Stimulated activated CD4-positive, alpha-beta T cell treated with anti-CD3 and anti-CD28 coated beads, Interleukin-2, amount 100 ng/mL, for 4 hours (primary cell): ENCODE data around the gene HS3ST1.

ENCODE experiments used
- DNase-seq: peaks from one replicate; pipeline ENCODE4 v3.0.0-alpha.2; 2020; ENCODE audit warnings: low read depth

HS3ST1 gene

DNA sequence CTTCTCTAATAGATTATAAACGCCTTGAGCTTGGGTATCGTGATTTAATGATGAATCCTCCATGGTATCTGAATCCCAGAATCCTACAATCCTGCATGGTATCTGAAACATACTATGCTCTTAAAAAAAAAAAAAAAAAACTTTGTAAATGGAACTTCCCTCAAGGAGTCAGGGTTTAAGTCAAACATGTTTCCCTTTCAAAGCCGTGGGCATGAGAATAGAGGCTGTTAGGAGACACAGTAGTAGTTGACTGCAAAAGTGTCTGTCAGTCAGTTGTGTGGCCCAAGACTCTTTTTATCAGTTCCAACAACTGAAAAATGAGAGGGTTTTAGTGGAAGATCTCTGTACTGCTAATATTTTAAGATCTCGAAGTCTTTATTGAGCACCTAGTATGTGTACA lies 2.4 kb upstream of the HS3ST1 start:
- no peak for DNase-seq

DNA sequence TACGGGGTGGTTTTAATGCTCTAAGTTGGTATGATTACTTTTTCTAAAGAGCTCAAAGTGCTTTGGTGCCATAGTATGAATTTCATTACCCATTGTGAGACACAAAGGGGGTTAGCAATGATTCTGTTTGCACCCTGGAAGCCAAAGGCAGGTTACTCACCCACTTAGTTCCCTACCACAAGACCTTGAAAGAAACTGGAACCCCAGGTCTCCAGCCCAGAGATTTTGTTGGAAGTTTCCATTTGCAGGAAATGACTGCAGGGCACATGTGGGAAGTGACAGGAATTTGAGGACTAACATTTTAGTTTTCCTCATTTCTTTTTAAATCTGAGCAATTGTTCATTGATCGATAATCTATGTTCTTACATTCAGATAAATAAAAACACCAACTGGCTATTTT lies 1.8 kb upstream of the HS3ST1 start:
- no peak for DNase-seq

DNA sequence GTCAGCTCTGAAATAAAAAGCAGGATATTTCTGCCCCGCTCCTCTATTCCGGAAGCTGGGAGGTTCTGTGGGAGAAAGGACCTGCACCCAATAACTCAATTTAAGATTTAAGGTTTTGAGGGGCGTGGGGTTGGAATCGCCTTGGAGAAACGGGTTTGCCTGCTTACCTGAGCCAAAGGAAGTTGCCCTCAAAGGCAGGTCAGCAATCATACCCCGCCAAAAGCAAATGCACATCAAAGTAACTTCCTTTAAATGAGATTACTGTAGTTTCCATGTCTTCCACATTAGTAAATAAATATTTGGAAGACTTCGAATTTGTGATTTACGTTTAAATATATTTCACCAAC lies 978 bp upstream of the HS3ST1 start:
- no peak for DNase-seq

DNA sequence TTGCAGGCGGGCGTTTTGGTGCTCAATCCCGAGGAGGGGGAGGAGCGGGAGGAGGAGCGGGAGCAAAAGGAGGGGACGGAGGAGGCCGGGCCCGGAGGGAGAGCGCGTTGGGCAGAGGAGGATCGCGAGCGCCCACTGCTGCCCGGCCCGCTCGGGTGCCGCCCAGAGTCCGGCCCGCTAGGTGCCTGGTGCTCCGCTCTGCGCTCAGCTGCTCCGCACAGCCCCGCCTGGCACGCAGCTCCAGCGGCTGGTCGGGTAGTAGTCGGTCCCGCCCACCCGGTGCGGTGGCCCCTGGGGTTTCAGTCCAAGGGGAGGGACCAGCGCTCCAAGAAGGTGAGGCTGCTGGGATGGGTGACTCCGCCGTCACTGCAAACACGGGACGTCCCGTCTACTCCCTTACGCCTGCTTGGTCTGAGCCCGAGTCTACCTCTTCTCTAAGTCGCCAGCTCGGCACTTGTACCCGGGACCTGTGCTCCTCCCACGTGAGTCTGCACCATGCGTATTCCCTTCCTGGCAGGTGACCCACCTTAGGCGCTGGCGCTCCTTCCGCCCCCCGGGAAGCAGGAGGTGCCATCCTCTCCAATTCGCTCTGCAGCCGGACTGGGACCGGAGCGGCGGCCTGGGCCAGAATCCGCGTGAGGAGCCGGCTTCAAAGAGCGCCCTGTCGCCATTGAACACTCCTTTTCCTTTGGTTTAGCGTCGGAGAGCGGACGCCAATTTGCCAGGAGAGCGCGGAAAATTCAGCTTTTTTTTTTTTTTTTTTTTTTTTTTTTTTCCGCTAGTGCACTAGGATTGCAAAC lies 405 bp upstream of the HS3ST1 start:
- DNase-seq, result peak; percentile 10

DNA sequence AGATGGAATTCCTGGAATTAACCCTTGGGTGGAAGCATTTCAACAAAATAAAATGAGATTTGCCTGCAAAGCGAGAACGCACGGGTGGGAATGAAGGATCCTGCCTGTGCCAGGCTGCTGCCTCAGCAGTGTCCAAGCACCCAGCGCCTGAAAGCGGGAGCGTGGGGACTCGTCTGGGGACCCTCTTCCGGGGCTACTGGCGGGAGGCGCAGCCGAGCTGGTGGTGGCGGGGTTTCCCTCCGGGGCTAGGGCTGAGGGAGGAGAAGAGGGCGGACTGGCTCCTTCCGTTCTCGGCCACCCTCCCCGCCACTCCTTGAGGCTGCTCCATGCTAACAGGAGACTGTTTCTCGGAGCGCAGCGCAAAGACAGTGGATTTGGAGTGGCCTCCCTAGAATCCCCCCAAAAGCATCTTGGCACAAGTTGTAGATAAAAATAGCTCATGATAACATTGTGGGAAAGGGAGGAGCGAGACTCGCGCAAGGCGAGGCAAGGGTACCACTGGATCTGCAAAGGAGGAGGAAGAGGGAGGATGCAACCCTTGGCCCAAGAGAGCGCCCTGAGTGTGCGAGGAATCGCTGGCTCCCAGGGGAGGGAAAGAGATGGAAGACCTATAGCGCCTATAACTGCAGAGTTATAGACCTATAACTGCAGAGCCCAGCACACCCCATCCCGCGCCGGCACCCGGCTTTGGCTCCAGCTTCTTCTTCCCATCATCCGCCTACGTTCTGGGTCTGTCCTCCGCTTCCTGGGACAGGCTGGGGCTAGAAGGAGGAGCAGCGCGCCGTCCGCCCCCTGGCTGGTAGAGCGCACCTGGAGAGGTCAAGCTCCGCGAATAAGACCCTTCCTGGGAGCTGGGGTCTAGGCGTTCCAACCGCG lies 1.3 kb downstream of the HS3ST1 start:
- DNase-seq, result no peak

DNA sequence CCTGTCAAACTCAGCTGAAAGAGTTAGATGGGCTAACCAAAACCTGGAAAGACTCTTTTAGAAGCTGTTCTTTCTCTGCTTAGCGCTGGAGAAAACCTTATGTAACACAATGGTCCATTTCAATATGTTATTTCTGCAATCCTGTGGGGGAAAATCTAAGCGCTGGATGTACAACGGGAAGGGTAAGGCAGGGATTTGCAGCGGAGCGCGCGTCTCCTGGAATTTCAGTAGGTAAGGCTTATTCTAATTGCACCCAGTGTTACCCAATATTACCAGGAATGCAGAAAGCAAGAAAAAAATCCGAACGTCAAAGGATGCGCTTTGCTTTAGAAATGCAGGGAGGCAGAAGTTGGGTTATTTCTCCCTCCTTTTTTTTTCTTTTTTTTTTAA lies 2.0 kb downstream of the HS3ST1 start:
- no peak for DNase-seq

DNA sequence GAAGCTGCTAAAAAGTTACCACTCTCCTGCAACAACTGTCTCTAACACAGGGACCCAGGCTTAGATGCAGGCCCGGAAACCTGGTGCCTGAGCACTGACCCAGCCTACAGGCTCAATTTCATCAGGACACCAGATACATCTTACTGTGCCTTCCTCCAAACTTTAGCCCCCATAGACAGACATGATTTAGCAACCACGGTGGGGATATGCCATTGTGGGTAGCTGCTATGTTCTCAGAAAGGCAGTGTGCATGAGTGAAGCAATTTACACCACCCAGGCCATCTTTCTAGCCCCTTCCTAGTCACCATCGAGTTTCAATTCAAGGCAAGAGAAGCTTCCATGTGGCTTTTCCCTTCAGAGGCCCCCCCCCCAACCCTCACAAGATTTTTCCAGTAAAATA lies 2.7 kb downstream of the HS3ST1 start:
- DNase-seq, result no peak

DNA sequence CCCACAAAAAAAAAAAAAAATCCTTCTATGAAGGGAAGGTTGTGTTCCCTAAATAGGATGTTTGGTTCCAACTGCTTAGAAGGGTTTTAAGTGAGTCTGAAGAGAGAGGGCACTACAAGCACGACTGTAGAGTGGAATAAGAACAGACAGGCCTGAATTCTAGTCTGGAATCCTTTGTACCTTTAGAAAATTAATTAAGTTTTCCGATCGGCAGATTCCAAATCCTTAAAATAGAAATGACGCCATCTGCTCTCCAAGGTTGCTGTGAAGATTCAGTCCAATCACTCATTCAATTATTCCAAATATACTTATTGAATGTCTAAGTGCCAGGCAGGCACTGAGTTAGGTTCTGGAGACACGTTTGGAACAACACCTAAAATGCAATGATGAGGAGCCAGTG lies 3.8 kb downstream of the HS3ST1 start:
- DNase-seq, result no peak

DNA sequence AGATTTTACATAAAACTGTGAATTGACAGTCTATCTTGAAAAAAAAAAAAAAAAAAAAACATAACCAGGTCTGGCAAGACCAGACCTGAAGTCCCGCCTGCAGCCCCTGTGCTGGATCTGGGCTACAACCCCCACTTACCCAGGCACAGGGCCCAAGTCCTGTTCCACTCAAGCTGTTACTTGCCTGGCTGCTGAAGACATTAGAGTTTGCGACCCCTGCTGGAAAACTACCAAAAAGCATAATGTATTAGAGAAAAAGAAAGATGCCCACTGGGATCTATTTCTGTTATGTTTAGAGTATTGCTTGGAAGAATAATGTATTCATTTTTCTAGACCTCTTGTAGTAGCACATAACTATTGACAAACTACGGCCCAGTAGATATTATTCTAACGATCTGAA lies 4.7 kb downstream of the HS3ST1 start:
- peak; percentile 13 for DNase-seq

DNA sequence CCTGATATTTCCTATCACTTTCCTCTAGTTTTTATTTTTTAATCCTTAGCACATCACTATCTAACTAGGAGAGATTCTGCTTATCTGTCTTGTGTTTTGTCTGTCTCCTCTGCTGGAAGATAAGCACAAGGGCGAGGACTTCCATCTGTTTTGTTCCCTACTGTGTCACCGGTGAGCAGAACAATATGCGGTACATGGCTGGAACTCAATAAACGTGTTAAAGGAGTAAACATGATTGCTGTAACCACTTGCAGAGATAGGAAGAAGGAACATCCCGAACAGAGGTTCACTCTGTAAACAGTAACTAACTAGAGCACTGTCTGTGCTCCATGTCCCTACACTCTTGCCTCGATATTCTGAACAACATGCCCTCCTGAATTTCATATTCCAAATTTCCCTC lies 5.2 kb downstream of the HS3ST1 start:
- no peak for DNase-seq

DNA sequence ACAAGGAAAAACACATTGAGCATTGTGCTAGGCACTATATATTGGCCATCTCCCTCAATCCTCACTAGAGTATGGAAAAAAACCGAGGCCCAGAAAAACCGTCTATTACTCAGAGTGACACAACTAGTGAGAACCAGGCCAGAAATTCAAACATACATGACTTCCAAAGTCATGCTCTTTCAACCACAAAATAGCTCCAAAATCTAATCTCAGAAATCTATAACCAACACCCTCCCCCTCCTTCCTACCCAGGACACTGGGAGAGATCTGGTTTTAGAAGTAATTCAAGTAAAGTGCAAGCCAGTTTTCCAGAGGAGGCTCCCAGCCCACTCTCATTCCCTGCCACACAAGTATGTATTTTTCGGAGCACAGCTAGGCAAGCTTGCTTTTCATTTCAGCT lies 7.6 kb downstream of the HS3ST1 start:
- no peak for DNase-seq

DNA sequence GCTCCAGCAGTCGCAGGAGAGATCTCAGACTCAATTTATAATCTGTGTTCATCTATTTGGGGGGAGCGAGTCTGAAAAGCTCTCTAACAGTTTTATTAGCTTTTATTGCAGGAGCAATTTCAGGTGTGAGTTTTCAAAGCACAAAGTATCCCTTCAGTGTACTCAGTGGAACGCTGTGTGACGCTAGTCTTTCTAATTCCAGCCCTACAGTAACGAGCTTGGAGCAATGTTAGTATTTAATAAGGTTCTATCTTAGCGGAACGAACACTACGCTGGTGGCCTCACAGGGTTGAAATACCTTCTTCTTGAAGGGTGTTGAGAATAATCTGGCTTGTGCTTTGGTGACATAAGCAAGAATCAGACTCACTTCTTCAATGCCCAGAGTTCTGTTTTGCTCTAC lies 8.4 kb downstream of the HS3ST1 start:
- no peak for DNase-seq

DNA sequence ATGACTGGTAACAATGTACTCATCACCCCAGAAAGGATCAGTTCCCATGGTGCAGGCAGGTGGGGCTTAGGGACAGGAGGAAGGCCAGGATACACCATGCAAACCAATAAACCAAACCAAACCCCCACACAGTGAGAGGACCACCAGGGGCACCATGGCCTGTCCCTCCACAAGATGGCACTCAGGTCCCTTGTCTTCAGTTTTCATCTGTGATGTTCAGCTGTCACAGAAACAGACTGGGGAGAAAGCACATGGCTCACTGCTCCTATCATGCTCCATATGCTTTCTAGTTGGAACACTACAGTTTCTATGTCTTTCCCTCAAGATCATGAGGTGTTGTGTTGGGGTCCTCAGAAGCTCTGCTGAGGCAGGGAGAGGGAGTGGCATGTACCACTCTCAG lies 10.1 kb downstream of the HS3ST1 start:
- no peak for DNase-seq

DNA sequence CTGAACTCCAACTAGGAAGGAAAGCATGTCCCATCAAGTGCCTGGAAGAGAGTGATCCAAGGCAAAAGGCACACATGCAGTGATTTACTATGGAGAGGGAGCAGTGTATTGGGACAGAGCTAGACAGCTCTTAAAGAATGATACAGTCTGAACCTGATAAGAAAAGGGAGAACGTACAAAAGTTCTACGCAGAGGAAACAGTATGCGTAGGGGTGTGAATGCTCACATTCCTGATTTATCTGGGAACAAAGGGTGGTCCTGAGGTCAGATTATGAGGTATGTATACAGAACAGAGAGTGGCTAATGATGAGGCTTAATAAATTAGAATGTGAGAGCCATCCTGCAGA lies 12.0 kb downstream of the HS3ST1 start:
- DNase-seq, result no peak

DNA sequence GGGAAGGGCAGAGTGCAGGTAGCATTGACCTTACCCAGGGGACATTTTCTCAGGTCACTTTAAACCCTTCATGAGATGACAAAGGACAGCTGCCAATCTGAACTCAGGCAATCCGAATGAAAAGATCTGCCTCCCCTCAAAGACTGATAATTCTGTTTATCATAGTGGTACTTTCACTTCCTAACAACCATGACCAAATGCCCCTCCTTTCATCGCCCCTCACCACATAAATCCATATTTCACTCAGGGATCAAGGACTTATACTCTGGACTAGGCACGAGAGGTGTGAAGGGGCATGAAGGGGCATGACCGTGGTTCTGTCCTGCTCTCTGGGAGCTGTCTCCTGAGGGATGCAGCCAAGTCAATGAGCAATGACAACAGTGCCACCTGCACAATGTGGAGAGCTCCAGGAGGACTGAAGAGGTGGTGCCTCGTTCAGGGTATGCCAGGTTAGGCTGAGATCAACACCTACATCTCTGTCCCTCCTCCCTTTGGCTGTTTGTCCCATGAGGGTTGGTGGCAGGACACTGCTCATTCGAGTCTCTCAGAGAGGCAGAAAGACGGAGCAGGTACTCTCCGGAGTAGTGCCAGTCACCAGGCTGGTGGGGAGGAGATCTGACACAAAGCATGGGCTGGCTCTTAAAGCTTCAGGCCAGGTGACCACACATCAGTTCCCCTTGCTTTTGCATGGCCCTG lies 12.5 kb downstream of the HS3ST1 start:
- no peak for DNase-seq

DNA sequence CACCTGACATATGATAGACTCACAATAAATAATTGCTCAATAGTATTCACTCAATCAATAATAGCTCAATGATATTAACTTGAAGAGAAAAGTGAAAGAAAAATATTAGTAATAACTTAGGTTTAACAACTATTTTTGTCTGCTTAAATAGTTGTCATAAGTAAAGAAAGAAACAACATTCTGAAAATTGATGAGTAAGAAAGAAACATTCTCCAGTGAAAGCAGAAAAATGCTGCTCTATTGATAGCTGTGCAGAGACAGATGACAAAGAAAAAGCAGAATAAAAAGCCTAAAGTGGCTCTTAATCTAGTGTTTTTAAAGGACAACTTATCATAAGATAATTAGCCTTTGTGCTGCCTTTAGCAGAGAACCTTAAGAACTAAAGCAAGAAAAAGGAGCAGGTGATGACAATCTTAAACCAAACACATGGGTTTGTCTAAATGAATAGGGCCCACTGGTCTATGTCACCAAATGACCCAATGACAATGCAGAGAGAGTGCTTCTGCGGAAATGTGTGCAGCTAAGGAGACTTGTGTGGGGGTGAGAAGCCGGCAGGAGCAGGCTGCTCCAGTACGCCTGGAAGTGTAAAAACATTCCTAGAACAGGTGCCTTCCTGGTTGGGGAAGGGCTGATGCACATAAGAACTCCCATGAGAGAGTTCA lies 13.2 kb downstream of the HS3ST1 start:
- no peak for DNase-seq

DNA sequence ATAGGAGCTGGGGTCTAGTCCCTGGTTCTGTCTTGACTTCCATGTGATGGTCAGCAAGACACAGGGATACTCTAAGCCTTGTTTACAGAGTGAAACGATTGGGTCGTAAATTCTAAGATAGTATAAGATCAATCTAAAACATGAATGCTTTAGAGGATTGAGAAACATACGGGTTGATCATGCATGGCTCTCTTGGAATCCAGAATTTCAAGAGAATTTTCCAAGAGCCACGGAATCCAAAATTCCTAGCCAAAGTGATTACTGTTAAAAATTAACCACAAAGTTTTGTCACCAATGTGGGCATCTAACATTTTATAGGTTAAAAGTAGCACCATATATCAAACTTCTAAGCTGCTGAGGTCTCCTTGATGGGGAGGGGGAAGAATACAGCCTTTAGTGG lies 16.5 kb downstream of the HS3ST1 start:
- DNase-seq, result no peak

DNA sequence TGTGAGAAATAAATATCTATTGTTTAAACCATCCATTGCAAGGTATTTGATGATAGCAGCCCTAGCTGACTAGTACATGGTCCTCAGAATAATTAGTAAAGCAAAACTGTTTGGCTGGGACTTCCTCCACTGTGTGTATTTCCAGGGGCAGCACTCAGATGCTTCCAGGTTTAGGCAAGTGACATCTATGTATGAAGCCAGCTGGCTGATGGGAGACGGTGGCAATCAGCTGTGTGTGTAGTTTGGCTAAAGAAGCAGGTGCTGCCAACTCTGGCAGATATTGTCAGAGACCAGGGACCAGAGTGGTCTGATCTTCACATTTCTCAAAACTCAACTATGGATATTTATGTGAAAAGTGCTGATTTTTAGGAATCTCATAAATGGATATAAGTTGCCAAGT lies 19.1 kb downstream of the HS3ST1 start:
- DNase-seq, result no peak

DNA sequence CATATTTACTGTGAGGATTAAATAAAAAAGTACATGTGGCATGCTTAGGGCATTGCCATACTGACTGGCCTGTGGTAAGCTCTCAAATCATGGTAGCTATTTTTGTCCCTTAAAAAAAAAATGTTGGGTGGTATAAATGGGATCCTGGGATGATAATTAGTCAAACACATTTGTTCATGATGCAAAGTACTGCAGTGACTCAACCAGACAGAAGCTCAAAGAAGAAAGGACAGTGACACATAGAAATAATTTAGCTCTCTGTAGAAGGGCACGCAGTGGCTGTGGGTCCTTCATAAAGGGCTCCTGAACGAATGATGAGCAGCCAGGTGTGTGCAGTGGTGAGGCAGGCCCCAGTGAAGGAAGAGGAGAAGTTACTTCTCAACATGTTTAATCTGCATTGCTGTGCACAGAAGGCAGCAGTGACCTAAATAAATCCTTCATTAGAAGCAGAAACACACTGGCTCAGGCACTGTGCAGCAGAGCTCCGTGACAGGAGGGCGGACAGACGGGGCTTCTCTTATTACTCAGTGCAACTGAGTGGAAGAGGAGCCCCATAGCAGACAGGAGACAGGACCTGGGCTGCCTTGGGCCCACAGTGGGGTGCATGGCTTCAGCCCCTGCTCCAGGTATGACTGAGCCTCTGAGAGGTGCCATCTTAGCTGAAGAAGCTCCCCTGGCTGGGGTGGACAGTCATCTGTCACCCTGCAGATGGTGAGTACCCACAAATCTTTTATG lies 20.3 kb downstream of the HS3ST1 start:
- DNase-seq, result no peak

DNA sequence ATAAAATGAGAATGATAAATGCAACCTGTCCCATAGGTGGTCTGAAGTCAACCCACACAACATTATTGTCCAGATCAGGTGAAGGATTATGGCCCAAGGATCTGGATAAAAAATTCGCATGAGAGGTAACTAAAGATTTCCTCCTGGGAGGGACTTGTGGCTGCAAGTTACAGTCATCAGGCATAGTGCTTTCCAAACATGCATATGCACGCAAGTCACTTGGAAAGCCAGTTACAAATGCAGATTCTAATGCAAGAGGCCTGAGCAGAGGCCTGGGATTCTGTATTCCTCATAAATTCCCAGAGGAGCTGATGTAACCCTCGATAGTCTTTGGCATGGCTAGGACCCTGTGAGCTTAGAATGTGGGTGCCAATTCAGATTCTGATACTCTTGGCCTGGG lies 21.1 kb downstream of the HS3ST1 start:
- DNase-seq, result no peak

DNA sequence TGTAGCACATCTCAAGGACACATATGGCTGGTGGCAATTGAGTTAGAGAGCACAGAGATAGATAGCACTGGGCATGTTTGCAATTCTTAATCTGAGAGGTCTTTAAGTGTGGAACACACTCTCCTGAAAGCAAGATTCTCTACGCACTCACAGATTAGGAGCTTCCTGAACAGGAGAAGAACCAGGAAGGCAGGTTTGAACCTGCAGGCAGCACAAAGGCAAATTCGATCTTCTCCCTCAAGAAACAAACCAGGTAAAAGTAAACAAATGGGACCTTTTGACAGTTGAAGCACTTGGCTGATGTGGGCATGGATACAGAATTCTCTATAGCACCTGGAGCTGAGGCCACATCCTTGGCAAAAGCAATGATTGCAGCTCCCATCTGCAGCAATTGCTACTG lies 24.3 kb downstream of the HS3ST1 start:
- DNase-seq, result no peak

DNA sequence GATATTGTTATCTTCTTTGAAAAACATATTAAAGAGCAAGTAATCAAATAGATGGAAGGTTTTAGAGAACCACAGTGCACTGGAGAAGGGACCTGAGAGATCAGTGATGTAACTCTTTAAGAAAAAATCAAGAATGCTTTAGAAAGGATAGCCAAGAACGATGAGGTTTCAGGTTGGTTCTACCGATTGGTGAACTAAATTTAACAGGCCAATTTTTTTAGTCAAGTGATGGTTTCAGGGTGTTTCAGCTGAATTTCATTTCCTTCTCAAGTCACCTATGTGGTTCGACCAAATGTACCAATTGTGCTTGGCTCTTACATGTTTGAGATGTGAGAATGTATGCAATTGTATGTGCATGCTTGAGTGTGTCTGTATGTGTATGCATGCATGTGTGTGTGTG lies 26.5 kb downstream of the HS3ST1 start:
- DNase-seq, result no peak
